Adrenal gland (tissue), 5 donors: ENCODE results near the gene NSMF.

Experiments used
- POLR2A ChIP-seq, 2 donors: fragments of 450-650 bp; IDR thresholded peaks; one replicate each; pipeline ENCODE4 v1.6.1; 2017; ENCODE audit warnings: antibody characterized with exemption in 2 of 2, mild to moderate bottlenecking in 2 of 2, moderate library complexity in 1 of 2
- TF ChIP-seq, protein P1 (sequence below), 6 experiments: fragments of 450-650 bp in 4 of 6; fragments of 200-600 bp in 2 of 6; sonication (generic) in 1 of 6; IDR thresholded peaks; 1 replicate in 5 of 6; 2 replicates in 1 of 6; pipeline versions ENCODE4 v1.5.1 to v1.8.0; 2016 to 2021; ENCODE audit warnings: antibody characterized with exemption in 6 of 6, mild to moderate bottlenecking in 2 of 6, moderate library complexity in 1 of 6
- donor health status: DM: no; HTN: no; CAD: no.

DNA sequence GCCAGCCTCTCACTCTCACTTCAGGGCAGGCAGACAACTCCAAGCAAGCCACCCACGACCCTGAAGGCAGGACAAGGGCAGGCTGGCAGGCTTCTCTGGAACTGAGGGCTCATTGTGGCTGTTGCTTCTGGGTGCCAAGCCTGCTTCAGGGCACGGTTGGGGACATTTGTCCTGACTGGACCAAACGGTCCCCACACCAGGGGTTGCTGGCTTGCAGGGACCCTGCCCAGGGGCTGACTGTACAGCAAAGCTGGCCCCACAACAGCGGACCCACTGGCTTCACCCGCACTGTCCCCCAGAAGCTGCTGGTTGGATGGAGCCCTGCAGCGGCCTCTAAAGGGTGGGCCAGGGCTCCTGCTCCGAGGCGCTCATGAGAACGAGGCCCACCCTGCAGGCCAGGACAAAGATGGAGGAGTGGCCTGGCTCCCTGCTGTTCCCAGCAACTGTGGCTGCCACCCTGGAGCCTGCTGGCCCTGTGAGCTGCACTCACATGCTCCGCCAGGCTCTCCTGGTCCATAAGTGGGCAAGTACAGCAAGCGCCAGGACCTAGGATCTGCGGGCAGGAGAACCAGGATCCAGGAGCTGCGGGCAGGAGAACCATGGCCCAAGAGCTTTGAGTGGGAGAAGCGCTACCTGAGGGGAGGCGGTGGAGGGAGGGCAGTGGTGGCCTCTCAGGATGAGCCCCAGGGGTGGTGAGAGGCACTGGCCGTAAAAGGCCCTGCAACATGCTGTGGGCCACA is 34.4 kb upstream of the NSMF start:
- no peak for TF ChIP-seq POLR2A (IDR thresholded peaks at IDR 0.05)
- TF ChIP-seq, protein P1, sequence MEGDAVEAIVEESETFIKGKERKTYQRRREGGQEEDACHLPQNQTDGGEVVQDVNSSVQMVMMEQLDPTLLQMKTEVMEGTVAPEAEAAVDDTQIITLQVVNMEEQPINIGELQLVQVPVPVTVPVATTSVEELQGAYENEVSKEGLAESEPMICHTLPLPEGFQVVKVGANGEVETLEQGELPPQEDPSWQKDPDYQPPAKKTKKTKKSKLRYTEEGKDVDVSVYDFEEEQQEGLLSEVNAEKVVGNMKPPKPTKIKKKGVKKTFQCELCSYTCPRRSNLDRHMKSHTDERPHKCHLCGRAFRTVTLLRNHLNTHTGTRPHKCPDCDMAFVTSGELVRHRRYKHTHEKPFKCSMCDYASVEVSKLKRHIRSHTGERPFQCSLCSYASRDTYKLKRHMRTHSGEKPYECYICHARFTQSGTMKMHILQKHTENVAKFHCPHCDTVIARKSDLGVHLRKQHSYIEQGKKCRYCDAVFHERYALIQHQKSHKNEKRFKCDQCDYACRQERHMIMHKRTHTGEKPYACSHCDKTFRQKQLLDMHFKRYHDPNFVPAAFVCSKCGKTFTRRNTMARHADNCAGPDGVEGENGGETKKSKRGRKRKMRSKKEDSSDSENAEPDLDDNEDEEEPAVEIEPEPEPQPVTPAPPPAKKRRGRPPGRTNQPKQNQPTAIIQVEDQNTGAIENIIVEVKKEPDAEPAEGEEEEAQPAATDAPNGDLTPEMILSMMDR (IDR thresholded peaks at IDR 0.05) = no peak
